Sigmoid colon (tissue), 4 donors: ENCODE data around the gene NLGN1.

Experiments used
- CTCF ChIP-seq, 4 experiments: fragments of 450-650 bp in 3 of 4; fragments of 200-600 bp in 1 of 4; IDR thresholded peaks; one replicate each; pipeline ENCODE4 v1.5.1; 2016 to 2019; ENCODE audit warnings: antibody characterized with exemption in 4 of 4, mild to moderate bottlenecking in 3 of 4, moderate library complexity in 2 of 4
- POLR2A ChIP-seq, 2 donors: fragments of 450-650 bp; IDR thresholded peaks; one replicate each; pipeline ENCODE4 v1.6.1; 2016; ENCODE audit warnings: antibody characterized with exemption in 2 of 2, mild to moderate bottlenecking in 2 of 2, moderate library complexity in 2 of 2
- POLR2AphosphoS5 ChIP-seq, 4 donors: sonication (generic); formaldehyde crosslinking; IDR thresholded peaks; one replicate each; pipeline ENCODE4 v1.6.1; 2017; ENCODE audit warnings: antibody characterized with exemption in 4 of 4

GRCh38 chr3:173986861-173987410 lies 589.4 kb downstream of the NLGN1 start:
- no peak for TF ChIP-seq POLR2AphosphoS5 (IDR thresholded peaks at IDR 0.05)
- TF ChIP-seq CTCF (IDR thresholded peaks at IDR 0.05): no peak
- TF ChIP-seq POLR2A (IDR thresholded peaks at IDR 0.05): no peak
